Heart left ventricle (tissue), 16 donors: Measurements from ENCODE around the gene ZSCAN10. TPM values are rescaled to one million over a fixed set of nuclear protein-coding genes. Genes with fewer than 3 reads are reported as not detected.
A peak's percentile ranks its signal among the peaks of the same experiment; 100 is the strongest.
"Not testable (repeated sequence)": the region's sequence is repeated elsewhere in the genome, so short reads cannot be mapped to it uniquely, and the experiment has no call there.

Experiments
- ATAC-seq, 4 donors: fragments of 200-7000 bp; cut with Tn5 transposase; one replicate each; pipeline ENCODE4 v1.9.1; 2020 to 2022; ENCODE audit warnings: moderate library complexity in 4 of 4, mild to moderate bottlenecking in 3 of 4, moderate number of reproducible peaks in 1 of 4
- DNase-seq, 5 donors: peaks; one replicate each; pipeline ENCODE4 v3.0.0-alpha.2; 2020
- H3K27ac ChIP-seq, 12 donors: fragments of 200-600 bp; sonication (generic) in 4 of 12; one replicate each; pipeline versions ENCODE4 v1.5.0 to v1.8.0; 2016 to 2022; ENCODE audit warnings: mild to moderate bottlenecking in 2 of 12
- H3K27me3 ChIP-seq, 9 donors: fragments of 200-600 bp; sonication (generic) in 2 of 9; one replicate each; pipeline versions ENCODE4 v1.5.1 to v1.8.0; 2016 to 2022; ENCODE audit warnings: mild to moderate bottlenecking in 3 of 9
- H3K36me3 ChIP-seq, 9 donors: fragments of 200-600 bp; sonication (generic) in 2 of 9; one replicate each; pipeline versions ENCODE4 v1.5.0 to v1.8.0; 2018 to 2022; ENCODE audit warnings: mild to moderate bottlenecking in 2 of 9
- H3K4me1 ChIP-seq, 12 donors: fragments of 200-600 bp; sonication (generic) in 4 of 12; one replicate each; pipeline versions ENCODE4 v1.5.0 to v1.8.0; 2016 to 2022; ENCODE audit warnings: mild to moderate bottlenecking in 3 of 12
- H3K4me3 ChIP-seq, 12 donors: fragments of 200-600 bp; sonication (generic) in 4 of 12; one replicate each; pipeline versions ENCODE4 v1.5.0 to v1.8.0; 2017 to 2022; ENCODE audit warnings: mild to moderate bottlenecking in 9 of 12, moderate library complexity in 4 of 12
- H3K9me3 ChIP-seq, 12 donors: fragments of 200-600 bp; sonication (generic) in 4 of 12; one replicate each; pipeline versions ENCODE4 v1.5.0 to v1.8.0; 2016 to 2022; ENCODE audit warnings: mild to moderate bottlenecking in 1 of 12
- CTCF ChIP-seq, 12 donors: fragments of 200-600 bp; sonication (generic) in 4 of 12; IDR thresholded peaks; one replicate each; pipeline versions ENCODE4 v1.5.0 to v1.8.0; 2018 to 2022; ENCODE audit warnings: antibody characterized with exemption in 12 of 12, mild to moderate bottlenecking in 5 of 12
- POLR2A ChIP-seq, 2 donors: fragments of 450-650 bp; IDR thresholded peaks; one replicate each; pipeline ENCODE4 v1.6.1; 2017; ENCODE audit warnings: antibody characterized with exemption in 2 of 2, mild to moderate bottlenecking in 2 of 2, moderate library complexity in 2 of 2
- WGBS, 4 donors: extraction: QIAGEN DNeasy Blood & Tissue Kit in 2 of 4; methylation state at CpG; one replicate each; pipeline versions ENCODE4 v1.1.5 to v1.1.7; 2013 to 2018; 5-methylcytosine and 5-hydroxymethylcytosine counted together
- intact Hi-C, 10 donors: fragments of 100-400 bp; cut with DNase I; formaldehyde crosslinking; loops; one replicate each; pipeline versions ENCODE4 v1.11.1 to v1.14.2; 2022
- polyA plus RNA-seq, 2 donors: library from polyadenylated mRNA; stranded (reverse); fragments of 200-250 nt; gene quantifications; one replicate each; pipeline ENCODE4 v1.2.3, GENCODE V29; 2013
- total RNA-seq, 9 donors: library from RNA; depleted of rRNA in 2 of 9; stranded (reverse); fragments of >200 nt in 2 of 9; fragmentation: NEBNext Ultra II Directional in 3 of 9; extraction: Animal tissue kit (Norgen Biotek cat#: 25700) in 3 of 9; gene quantifications; one replicate each; pipeline versions ENCODE4 v1.1.0 to v1.2.4, GENCODE V29; 2016 to 2023
- donor health status: ischemic (EF 13 %, LVEDD 7.1; RV severe dilation, severe dysfunction).
- donor health status: healthy with polysubstance abuse.
- donor health status: DM: no; HTN: yes; CAD: no.
- donor health status: DM: no; HTN: no; CAD: no.
- donor health status: ischemic (EF 25% LVEDD 6.9; RV normal size, moderate dysfunction).
- donor health status: ischemic (EF 25% LVEDD 5.7; RV mildly dilated, moderate dysfunction).
- donor health status: healthy.
- donor health status: DM: yes; HTN: yes; CAD: no.
- donor health status: ischemic (EF 35%, LVEDD 5.7; RV mildly dilated, moderate dysfunction).
- donor health status: nonischemic (EF 11% LVEDD 7.7; RV severe dilation, severe dysfunction).
- donor health status: DM: yes; HTN: yes; CAD: no.
- donor health status: PGD.
- donor health status: ischemic (EF 29% LVEDD 5.4; RV normal size, mild dysfunction).
- donor health status: nonischemic (EF 23%, LVEDD 6.1; RV moderate dilation, normal function).

The ZSCAN10 gene
- total and polyA plus RNA-seq, 11 donors: not detected

GRCh38 chr16:3056336-3057180, 42.5 kb downstream of the ZSCAN10 start:
- no peak overlapping the region for H3K27ac ChIP-seq
- no peaks in the 10 kb centered on the region for H3K9me3 ChIP-seq
- intact Hi-C loops: loop anchor here in 7 of 10 donors (5.0 to 10.0 kb wide), 6 partner anchors 46 to 398 kb away; partner anchors contain the start of gene ZNF205 (in 1 of the 7)
- H3K27me3 ChIP-seq: no peaks in the 10 kb centered on the region
- H3K36me3 ChIP-seq: no peaks in the 10 kb centered on the region
- WGBS, 4 donors: 87 to 91% (median 90%) methylated on average over 19 of the region's 19 CpGs
- H3K4me1 ChIP-seq: peaks cover 0 to 49% (median 19%) of the 10 kb centered on the region in 12 donors
- TF ChIP-seq POLR2A (IDR thresholded peaks at IDR 0.05) (no peak), CTCF (IDR thresholded peaks at IDR 0.05) (no peak)
- no peak for ATAC-seq
- DNase-seq: no peak
- H3K4me3 ChIP-seq: no peak overlapping the region

DNA sequence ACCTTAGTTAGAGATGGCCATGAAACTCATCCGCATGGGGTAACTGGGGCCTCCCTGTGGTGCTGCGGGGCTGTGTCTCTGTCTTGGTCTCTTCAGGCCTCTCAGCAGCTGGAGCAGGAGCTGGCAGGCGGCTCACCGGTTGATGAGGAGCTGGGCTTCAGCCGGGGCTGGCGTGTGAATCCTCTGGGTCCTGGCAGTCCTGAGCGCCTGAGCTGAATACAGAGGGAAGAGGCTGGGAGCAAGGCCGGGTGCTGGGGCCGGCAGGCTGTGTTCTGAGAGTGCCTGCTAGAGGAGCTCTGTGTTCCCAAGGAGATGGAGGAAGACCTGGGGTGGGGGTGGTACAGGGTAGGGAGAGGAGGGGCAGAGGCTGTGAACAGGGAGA, 43.4 kb downstream of the ZSCAN10 start:
- not testable (repeated sequence) for H3K9me3 ChIP-seq, DNase-seq, H3K36me3 ChIP-seq, ATAC-seq, H3K27me3 ChIP-seq
- Histone ChIP-seq H3K4me3 (peak overlapping the region in 1 of 12 donors; percentile 5), H3K4me1 (peaks cover 0 to 45% (median 19%) of the 10 kb centered on the region in 12 donors), H3K27ac (peak overlapping the region in 1 of 12 donors; percentile 67)
- 53 to 81% (median 66%) methylated on average over 9 of the region's 9 CpGs for WGBS, 4 donors
- intact Hi-C loops: loop anchor here in 7 of 10 donors (5.0 to 10.0 kb wide), 6 partner anchors 47 to 399 kb away; partner anchors contain the start of gene ZNF205 (in 1 of the 7)

DNA sequence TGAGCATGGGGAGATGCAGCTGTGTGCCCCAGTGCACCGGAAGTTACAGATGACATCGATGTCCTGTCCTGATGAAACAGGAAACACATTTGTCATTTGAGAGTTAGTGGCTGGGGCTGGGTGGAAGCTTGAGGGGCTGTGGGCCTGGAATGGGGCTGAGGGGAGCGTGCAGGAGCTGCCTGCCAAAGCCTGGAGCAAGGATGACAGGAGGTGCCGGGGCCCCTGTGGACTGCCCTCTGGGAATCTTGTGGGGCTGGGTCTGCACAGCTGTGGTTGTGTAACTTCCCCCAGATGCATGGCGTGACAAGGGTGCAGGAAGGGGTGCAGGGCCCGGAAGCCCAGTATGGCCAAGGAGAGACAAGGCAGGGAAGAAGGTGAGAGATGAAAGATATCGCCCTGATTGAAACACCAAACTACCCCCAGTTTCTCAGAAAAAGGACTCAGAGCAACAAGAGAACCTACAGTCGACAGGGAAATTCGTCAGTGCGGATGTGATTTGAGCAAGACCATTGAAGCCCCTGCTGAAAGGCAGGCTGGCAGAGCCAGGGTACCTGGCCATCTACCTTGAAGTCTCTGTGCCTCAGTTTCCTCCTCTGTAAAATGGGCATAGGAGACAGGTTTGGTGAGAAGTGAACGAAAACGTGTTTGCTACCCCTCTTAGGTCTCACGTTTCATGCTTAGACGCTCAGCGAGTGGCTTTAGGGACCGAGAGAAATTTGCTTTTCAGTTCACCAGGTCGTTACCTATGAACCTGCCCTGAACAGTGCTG, 43.9 kb downstream of the ZSCAN10 start:
- Histone ChIP-seq H3K4me1 (peaks cover 0 to 39% (median 16%) of the 10 kb centered on the region in 12 donors), H3K27ac (peak overlapping the region in 1 of 12 donors; percentile 67), H3K9me3 (no peaks in the 10 kb centered on the region), H3K36me3 (no peaks in the 10 kb centered on the region), H3K4me3 (peak overlapping the region in 1 of 12 donors; percentile 5), H3K27me3 (peaks cover 0 to 1% (median 0%) of the 10 kb centered on the region in 9 donors)
- TF ChIP-seq CTCF (IDR thresholded peaks at IDR 0.05): no peak
- no peak for TF ChIP-seq POLR2A (IDR thresholded peaks at IDR 0.05)
- DNase-seq: no peak
- no peak for ATAC-seq
- 79 to 82% (median 81%) methylated on average over 17 of the region's 17 CpGs for WGBS, 4 donors
- intact Hi-C loops: loop anchor here in 7 of 10 donors (5.0 to 10.0 kb wide), 6 partner anchors 47 to 400 kb away; partner anchors contain the start of gene ZNF205 (in 1 of the 7)

DNA sequence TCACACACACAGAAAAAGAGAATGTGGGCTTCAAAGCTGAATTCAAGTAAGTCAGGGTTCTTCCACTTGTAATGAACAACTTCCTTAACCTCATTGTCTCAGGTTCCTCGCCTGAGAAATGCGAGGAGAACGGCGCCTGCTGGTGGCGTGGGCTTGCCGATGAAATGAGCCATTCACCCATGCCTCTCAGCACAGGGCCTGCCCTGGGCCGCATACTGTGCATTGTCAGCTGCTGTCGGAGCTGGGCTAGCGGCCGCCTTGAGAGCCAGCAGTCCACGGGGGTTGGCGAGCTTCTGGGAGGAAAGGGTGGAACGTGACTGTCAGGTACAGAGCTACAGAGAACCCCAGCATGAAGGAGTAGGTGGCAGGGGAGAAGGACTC, 45.8 kb downstream of the ZSCAN10 start:
- DNase-seq, H3K9me3 ChIP-seq, H3K36me3 ChIP-seq, H3K4me3 ChIP-seq, H3K27ac ChIP-seq: not testable (repeated sequence)
- WGBS, 4 donors: 87 to 90% (median 87%) methylated on average over 7 to 13 of the region's 13 CpGs; no CpG with 5 or more reads in 1 of the 4 donors
- ATAC-seq: peak in 2 of 4 donors; percentile 2 to 50
- Histone ChIP-seq H3K4me1 (peaks cover 0 to 36% (median 5%) of the 10 kb centered on the region in 12 donors), H3K27me3 (peaks cover 0 to 20% (median 2%) of the 10 kb centered on the region in 9 donors)
- intact Hi-C loops: loop anchor here in 2 of 10 donors (10.0 kb wide), 2 partner anchors 111 to 401 kb away; no protein-coding TSS in a partner anchor

DNA sequence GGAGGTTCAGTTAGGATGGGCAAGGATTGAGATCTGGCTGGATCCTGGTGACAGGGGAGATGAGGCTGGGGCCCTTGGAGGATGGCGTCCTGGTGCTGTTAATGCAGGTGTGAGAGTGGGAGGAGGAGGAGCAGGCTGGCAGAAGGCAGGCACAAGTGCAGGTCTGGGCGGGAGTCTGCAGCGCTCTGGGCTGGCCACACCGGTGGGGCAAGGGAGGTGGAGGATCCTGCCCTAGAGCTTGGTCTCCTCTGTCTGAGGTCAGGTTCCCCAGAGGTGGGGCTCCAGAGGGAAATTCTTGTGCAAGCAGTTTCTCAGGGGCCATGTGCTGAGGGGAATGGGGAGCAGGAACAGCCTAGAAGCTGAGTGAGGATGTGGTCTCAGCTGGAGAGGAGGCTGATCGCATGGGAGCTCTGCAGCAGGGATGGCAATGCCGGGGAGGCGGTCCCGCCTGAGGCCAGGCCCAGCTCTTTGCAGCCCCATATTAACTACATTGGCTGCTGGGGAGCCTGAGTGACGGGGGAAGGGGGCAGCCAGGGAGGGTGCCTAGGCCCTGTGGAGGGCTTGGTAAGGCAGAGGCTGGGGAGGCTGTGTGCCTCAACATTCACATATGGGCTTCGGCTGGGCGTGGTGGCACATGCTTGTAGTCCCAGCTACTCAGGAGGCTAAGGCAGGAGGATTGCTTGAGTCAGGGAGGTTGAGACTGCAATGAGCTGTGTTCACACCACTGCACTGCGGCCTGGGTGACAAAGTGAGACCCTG, 46.3 kb downstream of the ZSCAN10 start:
- 83 to 95% (median 88%) methylated on average over 10 to 11 of the region's 12 CpGs for WGBS, 4 donors
- Histone ChIP-seq H3K4me1 (peaks cover 0 to 32% (median 0%) of the 10 kb centered on the region in 12 donors), H3K27me3 (peaks cover 0 to 25% (median 4%) of the 10 kb centered on the region in 9 donors)
- not testable (repeated sequence) for H3K36me3 ChIP-seq, H3K4me3 ChIP-seq, H3K9me3 ChIP-seq, DNase-seq, H3K27ac ChIP-seq
- intact Hi-C loops: loop anchor here in 2 of 10 donors (10.0 kb wide), 2 partner anchors 112 to 402 kb away; no protein-coding TSS in a partner anchor
- ATAC-seq: peak in 1 of 4 donors; percentile 11
